Nucleus accumbens (tissue), 56 donors: ENCODE results near the gene CYRIA.

ENCODE experiments used
- DNase-seq, 56 donors: peaks; one replicate each; lab custom pipeline; 2025; lab: John Stamatoyannopoulos, UW

CYRIA gene

GRCh38 chr2:16671760-16672159, 6.1 kb upstream of the CYRIA start:
- DNase-seq = no peak

GRCh38 chr2:16669388-16669787, 3.8 kb upstream of the CYRIA start:
- DNase-seq = no peak

- no peak for DNase-seq
Measured at GRCh38 chr2:16666449-16666801, 791 bp upstream of the CYRIA start.

- peak in 2 of 56 donors; percentile 45 to 54 for DNase-seq
Measured at GRCh38 chr2:16664809-16665747, 556 bp downstream of the CYRIA start.

GRCh38 chr2:16664052-16664731, 1.4 kb downstream of the CYRIA start:
- DNase-seq = peak in 54 of 56 donors; percentile 25 to 89 (median 62)

GRCh38 chr2:16663121-16663905, 2.3 kb downstream of the CYRIA start:
- no peak for DNase-seq

GRCh38 chr2:16661936-16662839, 3.4 kb downstream of the CYRIA start:
- peak in 3 of 56 donors; percentile 29 to 39 (median 33) for DNase-seq

- DNase-seq = peak in 3 of 56 donors; percentile 29 to 44 (median 42)
Measured at GRCh38 chr2:16661526-16661925, 4.1 kb downstream of the CYRIA start.

- DNase-seq = no peak
Measured at GRCh38 chr2:16660556-16660955, 5.1 kb downstream of the CYRIA start.

- no peak for DNase-seq
Measured at GRCh38 chr2:16660114-16660513, 5.5 kb downstream of the CYRIA start.

GRCh38 chr2:16658076-16658739, 7.4 kb downstream of the CYRIA start:
- DNase-seq = no peak

- DNase-seq = no peak
Measured at GRCh38 chr2:16657671-16658070, 8.0 kb downstream of the CYRIA start.

- peak in 34 of 56 donors; percentile 23 to 83 (median 57) for DNase-seq
Measured at GRCh38 chr2:16656784-16657391, 8.7 kb downstream of the CYRIA start.

- no peak for DNase-seq
Measured at GRCh38 chr2:16655905-16656642, 9.6 kb downstream of the CYRIA start.

GRCh38 chr2:16655445-16655837, 10.2 kb downstream of the CYRIA start:
- DNase-seq = no peak

GRCh38 chr2:16654833-16655444, 10.7 kb downstream of the CYRIA start:
- DNase-seq = no peak

GRCh38 chr2:16653799-16654198, 11.8 kb downstream of the CYRIA start:
- DNase-seq = no peak

- no peak for DNase-seq
Measured at GRCh38 chr2:16653083-16653375, 12.6 kb downstream of the CYRIA start.
